HG02884 (cell line): ENCODE measurements around the gene UNCX.

Experiments
- ATAC-seq: cut with Tn5 transposase; IDR thresholded peaks from one replicate; pipeline ENCODE4 v1.9.1; 2021; ENCODE audit warnings: mild to moderate bottlenecking, moderate library complexity; ENCODE audit not compliant: unreplicated experiment

Gene UNCX

DNA sequence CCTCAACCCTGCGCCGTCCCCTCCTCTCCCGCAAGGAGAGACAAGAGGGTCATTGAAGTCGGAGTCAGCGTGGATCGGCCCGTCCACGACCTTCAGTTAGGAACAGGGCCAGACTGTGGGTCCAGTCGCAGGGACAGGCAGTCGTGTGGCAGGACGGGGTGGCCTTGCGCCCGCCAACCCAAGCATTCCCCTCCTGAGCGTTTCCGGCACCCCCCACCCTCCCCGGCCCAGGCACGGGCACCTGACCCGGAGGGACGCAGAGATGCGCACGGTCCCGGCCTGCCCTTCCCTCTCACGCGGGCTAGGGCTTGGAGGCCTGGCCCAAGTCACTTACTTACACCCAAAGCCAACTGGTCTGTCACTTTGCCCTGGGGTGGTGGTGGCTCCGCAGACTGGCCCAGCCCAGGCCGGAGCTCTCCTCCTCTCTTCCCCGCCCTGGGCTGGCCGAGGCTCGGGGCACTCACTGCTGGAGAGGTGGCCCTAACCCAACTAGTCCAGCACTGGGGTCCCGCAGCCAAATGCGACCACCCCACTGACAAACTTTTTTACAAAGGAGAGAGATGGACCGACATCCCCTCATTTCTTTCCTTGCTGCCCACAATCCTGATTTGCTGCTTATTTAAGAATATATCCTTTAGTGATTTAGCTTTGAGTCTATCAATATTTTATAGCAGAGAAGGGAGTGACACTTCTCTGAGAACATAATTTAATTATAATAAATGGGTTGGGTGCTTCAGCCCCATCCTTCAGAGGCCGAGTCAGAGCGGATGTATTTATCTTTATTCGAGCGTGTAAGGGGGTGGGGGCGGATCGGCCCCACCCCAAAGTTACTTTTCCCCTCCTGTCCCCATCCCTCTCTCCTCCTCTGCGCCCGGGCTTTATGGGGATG is 1.2 kb upstream of the UNCX start:
- no peak for ATAC-seq

DNA sequence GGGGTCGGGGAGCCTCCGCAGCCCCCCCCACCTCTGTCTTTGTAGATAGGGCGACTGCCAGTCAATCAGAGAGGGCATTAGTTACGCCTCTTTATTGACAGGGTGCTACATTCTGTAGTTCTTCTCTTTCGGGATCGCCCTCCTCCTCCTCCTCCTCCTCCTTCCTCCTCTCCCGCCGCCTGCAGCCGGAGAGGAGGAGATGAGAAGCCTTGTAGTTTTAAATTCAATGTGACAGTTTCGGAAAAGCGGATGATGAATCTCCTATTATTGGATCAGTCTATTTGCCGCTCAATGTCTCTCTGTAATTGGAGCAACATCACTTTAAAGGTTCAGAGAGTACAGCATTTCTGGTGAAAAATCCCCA is 587 bp upstream of the UNCX start:
- no peak for ATAC-seq

DNA sequence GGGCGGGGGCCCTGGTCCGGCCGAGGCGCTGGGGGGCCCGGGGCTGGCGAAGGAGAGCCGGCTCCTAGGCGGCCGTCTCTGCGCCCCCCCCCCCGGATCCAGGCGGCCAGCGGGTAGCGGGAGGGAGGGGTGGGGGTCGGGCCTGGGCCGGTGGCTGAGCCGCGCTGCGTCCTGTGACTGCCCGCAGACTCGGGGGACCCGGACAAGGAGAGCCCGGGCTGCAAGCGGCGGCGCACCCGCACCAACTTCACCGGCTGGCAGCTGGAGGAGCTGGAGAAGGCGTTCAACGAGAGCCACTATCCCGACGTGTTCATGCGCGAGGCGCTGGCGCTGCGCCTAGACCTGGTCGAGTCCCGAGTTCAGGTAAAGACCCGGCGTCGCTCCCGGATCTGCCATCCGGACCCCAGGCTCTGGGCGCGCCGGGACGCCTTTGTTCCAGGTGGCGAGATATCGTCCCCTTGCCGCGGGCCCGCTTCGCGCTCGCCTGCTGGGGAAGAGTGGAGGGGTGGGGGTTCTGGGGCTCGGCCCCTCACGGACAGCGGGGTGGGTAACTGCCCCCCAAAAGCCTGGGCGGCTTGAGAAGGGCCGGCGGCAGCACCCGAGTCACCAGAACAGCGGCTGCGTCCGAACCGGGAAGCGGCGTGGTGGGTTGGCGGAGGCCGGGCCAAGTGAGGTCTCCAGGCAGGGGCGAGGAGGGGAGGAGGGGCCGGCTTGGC is 819 bp downstream of the UNCX start:
- no peak for ATAC-seq

DNA sequence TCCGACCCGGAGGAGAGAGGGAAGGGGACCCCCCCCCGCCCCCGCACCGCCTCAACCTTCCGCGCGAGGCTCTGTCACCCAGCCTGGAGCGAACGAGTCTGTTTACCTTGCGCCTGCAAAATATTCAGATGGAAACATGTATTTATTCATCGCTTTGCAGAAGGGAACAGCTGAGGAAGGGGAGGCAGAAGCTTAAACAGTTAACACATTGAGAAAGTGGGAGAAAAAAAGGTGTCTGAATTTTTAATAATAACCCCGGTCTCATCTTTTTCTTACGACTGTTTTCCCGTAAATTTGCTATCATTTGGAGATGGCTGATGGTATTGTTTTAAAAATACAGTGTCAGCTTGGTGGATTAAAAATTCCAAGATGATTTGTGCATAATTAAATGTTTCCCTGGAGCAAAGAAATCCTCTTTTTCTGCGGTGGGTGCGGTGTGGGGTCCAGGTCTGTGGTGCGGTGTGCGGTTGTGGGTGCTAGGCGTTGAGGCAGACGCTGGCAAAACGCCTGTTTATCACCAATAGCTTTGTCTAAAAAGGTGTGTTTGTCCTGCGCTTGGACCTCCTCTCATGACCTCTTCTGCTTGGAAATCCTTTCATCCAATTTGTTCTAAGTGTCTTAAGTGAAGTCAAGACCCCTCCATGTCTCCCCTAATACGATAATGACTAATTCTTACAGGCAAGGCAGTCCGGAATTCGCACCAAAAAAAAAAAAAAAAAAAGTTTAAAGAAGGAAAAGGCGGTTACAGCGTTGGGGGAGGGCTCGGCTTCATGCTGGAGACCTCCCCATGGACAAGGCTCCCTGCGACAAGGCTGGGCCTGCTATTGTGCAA is 1.6 kb downstream of the UNCX start:
- ATAC-seq: no peak

DNA sequence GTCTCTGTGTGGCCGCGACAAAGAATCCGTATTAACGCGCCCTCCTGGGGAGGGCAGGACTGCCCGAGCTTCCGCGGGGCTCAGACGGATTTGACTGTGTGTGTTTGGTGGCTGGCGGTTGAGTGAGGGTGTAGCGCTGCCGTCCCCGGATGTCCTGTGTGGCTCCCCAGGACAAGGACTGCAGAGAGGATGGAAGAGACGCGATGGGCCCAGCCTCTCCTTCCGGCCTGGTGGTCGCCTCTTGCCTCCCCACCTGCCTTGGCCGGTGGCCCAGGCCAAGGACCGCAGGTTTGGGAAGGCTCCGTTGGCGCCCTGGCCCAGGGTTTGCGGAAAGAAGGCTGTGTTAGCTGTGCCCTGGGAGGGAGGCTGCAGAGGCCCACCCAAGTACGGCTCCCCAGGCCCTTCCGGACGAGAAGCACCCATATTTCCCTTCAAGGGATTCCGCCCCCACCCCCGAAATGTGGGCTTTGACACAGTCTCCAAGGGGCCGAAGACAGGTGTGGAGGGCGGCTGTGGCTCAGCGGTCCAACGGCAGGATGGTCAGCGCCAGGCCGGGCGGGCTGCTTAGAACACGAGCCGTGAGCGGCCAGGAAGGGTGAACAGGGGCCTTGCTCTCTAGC is 2.3 kb downstream of the UNCX start:
- no peak for ATAC-seq

DNA sequence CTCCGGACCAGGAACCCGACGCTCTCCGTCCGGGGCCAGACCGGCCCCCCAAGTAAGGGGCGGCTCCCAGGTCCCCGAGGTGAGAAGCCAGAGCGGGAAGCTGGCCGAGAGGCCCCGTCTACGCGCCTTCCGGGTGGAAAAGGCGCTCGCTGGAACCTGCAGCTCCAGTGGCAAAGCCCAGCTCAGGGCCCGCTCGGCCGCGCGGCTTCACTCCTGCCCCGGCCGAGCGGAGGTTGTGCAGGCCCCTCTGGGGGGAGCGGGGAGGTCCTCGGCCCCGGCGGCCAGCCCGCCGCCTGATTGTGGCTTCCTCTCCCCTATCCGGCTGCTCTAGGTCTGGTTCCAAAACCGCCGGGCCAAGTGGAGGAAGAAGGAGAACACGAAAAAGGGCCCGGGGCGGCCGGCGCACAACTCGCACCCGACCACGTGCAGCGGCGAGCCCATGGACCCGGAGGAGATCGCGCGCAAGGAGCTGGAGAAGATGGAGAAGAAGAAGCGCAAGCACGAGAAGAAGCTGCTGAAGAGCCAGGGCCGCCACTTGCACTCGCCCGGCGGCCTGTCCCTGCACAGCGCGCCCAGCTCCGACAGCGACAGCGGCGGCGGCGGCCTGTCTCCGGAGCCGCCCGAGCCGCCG is 2.9 kb downstream of the UNCX start:
- ATAC-seq: no peak

DNA sequence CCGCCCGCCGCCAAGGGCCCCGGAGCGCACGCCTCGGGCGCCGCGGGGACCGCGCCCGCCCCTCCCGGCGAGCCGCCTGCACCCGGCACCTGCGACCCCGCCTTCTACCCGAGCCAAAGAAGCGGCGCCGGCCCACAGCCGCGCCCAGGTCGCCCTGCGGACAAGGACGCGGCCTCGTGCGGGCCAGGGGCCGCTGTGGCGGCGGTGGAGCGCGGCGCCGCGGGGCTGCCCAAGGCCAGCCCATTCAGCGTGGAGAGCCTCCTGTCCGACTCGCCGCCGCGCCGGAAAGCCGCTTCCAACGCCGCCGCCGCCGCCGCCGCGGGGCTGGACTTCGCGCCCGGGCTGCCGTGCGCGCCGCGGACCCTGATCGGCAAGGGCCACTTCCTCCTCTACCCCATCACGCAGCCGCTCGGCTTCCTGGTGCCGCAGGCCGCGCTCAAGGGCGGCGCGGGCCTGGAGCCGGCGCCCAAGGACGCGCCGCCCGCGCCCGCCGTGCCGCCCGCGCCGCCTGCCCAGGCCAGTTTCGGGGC is 3.5 kb downstream of the UNCX start:
- ATAC-seq: no peak

DNA sequence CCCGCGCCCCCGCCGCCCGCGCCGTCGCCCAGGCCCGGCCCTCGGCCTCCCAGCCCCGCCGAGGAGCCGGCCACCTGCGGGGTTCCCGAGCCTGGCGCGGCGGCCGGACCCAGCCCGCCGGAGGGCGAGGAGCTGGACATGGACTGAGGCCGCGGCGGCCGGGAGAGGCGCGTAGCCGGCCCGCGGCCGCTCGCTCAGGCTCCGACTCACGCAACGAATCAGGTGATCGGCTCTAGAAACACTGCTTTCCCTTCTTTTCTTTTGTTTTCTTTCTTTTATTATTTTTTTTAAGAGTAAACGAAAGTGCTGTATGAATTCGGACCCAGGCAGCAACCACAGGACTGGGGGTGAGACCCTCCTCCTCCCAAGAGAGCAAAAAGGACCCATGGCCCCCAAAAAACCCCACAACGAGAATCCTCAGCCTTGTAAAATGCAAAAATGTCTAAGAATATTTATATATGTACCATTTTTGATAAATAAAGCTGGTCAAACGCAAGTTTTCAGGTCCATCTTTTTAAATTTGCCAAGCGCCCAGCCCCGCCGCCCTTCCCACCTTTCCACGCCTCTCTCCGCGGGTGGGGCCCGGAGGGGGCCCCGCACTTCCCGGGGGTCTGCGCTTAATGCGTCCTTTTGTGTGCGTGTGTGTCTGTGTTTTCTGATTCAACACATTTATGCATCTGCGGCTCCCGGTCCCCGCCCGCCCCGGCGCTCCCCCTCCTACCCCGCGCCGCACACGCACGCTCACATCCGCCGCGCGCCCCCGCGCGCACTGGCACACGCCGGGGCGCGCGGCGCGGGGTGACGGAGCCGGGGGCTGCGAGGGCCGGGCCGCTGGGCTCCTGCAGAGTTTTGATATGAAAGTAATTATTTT is 4.4 kb downstream of the UNCX start:
- ATAC-seq: no peak

DNA sequence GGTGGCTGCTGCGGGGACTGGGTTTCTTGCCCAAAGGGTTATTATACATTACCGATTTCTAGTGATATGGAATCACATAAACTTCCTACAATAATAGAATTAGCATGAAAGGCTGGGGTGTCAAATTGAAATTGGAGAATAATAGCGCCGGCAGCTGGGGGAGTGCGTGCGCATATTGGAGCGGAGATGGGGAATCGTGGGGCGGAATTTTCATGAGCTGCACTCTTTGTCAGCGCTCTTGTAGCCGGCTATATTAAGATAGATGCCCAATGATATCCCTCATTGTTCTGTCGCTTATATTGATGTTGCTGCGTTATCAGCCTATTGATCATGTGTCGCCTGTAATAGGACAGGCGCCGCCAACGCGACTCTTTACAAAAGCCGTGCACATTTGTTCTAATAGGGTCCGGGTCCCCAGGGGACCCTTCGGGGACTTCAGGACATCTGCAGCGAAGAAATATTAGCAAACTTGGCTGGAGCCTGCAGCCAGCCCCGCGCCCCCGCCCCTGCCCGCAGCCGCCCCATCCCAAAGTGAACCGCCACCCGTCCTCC is 5.1 kb downstream of the UNCX start:
- ATAC-seq: no peak

DNA sequence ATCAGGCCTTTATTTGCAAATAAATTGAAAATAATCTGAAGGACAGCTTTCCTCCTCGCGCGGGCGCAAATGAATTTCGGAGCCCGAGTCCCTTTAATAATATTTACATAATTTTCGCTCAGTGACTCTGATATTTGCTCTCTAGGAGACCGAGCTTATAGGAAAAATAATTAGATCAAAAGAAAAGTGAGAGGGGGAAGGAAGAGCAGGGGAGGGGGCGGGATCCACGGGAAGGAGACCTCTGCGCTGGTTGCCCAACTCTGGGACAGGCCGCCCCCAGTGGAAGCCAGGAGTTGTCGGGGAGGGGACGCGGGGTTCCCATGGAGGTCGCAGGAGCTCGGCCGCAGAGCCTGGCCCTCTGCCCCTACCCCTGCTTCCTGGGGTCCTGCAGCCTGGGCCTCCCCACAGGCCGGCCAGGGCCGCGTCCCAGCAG is 5.8 kb downstream of the UNCX start:
- no peak for ATAC-seq

DNA sequence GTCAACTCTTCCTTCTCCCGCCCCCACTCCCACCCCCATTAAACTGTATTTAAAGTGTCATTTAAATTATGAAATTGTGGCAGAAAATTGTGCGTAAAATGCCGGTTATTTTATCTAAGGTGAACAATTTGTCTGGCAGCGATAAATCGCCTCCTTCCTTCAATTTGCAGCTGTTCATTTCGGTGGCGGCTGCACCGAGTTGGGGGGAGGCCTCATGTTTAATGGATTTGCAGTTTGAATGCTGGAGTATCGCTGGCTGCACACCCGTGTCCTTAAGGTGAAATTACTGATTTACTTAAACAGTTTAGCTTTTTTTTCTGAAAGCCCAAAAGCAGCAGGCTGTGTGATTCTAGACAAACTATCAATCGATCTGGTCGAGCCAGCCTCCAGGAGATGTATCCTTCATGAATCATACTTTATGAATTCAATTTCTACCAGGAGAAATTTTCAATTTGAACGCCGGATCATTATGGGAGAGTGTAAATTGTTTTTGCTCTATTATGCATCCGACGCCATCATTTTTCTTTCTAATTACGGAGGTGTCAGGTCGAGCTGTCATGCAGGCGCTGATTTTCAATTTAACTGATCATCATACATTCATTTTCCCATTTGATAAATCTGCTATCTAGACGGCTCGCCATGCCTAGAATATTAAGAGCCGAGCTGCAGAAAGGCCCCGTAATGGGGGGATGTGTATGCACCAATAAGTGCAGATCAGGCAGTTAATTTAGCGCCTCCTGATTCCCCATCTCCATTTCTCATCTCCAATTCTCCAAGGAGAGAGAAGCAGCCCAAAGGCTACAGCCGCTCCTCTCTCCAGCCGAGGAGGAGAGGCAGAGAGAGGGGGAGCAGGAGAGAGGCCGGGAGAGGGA is 6.5 kb downstream of the UNCX start:
- ATAC-seq: no peak

DNA sequence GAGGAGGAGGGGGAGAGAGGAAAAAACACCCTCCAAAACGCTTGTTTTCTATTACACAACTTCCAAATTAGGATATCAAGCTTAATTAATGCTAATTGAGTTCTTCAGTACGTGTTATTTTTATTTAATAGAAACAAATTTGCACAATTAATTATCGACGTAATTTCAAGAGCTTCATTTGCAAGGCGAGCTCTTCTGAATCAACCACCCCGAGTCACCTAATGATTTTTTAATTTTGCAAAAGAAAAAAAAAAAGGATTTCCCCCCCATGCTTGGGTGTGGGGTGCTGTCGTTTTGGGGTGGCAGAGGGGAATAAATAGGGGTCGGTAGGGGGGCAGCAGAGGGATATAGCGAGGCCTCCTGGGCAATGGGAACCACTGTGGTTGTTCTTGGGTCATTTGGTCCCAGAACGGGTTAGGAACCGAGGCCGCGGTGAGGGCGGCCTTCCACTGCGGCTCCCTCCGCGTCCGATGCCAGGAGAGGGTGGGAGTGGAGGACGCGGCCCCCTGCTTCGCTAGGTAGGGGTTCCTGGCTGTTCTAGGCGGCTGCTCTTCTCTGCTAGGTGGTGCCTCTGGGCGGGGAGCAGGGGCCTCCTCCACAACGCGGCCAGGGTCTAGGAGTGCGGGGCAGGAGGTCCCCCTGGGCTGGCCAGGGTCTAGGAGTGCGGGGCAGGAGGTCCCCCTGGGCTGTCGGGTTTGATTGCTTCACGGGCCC is 7.3 kb downstream of the UNCX start:
- ATAC-seq: no peak

DNA sequence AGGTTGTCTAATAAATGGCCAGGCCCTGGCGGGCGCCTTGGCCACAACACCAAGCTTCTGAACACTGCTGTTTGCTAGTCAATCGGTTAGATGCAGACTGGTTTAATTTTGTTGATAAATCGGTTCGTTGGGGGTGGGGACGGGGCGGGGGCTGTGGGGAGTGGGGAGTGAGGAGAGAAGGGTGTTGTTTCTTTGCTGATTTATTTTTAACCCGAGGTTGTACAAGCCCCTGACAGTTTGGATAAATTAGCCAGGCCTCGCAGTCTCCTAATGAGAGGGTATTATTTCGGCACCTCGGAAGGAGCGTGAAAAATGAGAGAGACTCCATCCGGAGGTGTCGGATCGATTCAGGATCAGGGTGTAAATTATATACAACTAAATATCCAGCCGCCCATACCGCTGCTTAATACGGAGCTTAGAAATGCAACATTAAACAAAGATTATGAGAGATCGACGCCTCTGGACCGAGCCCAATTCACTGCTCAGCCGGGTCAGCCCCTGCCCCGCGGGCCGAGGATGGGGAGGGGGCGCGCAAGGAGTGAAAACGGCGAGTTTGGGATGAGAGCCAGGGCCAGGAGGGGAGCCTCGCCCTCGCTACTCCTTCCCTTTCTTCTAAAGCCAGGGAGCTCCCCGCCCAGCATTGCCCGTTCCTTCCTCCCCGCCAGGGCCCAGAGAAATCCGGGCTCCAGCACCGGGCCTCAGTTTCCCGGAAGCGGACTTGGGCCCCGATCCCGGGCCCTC is 8.0 kb downstream of the UNCX start:
- no peak for ATAC-seq

DNA sequence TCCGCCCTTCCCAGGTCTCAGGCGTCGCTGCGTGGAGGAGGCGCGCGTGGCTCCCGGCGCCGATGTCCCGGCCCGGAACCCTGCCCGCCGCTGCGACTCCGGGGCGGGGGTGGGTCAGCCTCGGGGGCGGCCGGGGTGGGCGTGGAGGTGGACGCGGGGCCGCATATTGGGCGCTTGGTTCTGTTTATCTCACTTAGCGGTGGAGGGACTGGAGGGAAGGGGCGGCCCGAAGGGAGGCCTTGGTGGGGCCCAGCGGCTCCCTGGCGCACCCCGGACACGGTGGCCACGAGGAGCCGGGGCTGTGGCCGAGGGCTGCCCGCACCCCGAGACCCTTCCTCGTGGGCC is 8.6 kb downstream of the UNCX start:
- ATAC-seq: no peak

DNA sequence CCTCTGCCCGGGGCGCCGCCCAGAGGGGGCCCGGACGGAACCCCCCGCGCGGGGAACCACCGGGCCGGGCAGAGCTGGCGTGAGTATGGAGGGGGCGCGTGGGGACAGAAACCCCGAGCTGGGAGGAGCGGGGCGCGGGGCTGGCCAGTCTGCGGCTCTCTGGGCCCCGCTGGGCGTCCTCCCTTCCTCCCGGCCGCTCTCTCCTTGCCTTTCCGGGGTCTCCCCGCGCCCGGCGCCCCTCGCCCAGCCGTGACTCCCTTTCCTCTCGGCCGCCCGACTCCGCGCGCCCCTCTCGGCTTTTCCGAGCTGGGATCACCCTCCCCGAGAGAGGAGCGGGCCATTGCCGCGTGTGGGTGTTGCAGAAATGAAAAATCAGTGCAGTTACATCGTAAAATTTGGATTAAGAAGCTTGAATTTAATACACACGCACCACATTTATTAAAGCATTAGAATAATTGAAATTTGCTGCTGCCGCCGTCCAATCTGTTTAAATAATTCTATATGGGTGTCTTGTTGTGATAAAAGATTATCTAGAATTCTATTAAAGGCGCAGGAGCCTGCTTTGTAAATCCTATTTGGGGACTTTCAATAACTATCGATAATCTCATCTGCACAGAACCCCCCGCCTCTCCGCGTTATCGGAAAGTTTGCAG is 9.1 kb downstream of the UNCX start:
- ATAC-seq: no peak

DNA sequence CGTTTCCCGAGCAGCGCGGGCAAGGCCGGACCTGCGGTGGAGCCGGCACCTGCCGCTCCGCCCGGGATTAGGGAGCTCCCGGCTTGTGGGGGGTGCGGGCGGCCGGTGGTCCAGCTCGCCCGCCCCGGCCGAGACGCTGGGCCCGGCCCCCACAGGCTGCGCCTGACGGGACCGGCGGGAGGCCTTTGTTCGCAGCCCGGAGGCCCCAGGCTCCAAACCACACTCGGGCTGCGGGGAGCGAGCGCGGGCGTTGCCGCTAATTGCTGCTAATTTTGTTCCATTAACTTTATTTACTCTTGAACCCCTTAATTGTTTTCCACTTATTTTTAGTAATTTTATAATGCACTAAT is 9.6 kb downstream of the UNCX start:
- no peak for ATAC-seq
